GM23248 (cell line): Measurements from ENCODE around the gene NUDCD2.

ENCODE experiments used
- EZH2 ChIP-seq: fragments of 200-600 bp; sonication (generic); IDR thresholded peaks from 2 replicates; pipeline ENCODE4 v1.6.1; 2018; ENCODE audit warnings: antibody characterized with exemption, mild to moderate bottlenecking; ENCODE audit not compliant: insufficient read depth, poor library complexity, severe bottlenecking
- EZH2phosphoT487 ChIP-seq: fragments of 200-600 bp; sonication (generic); IDR thresholded peaks from 2 replicates; pipeline ENCODE4 v1.6.1; 2018; ENCODE audit warnings: antibody characterized with exemption, moderate library complexity, mild to moderate bottlenecking, low read depth; ENCODE audit not compliant: insufficient read depth

- no peak for TF ChIP-seq EZH2
- TF ChIP-seq EZH2phosphoT487: no peak
These were observed 45.1 kb upstream of the NUDCD2 start for GRCh38 chr5:163505049-163505367.
